HepG2 (cell line): Measurements from ENCODE around the gene STAT4. TPM values are rescaled to one million over a fixed set of nuclear protein-coding genes. Genes with fewer than 3 reads are reported as not detected.

ENCODE experiments used
- ATAC-seq: fragments of 200-7000 bp; cut with Tn5 transposase; 3 replicates; pipeline ENCODE4 v1.9.1; 2020; ENCODE audit warnings: mild to moderate bottlenecking, moderate library complexity
- BruUV-seq: library from RNA; stranded (reverse); fragments of 400-500 nt; replicated peaks from 2 replicates; lab custom pipeline; 2021; lab: Mats Ljungman, UMichigan
- CTCF ChIA-PET: fragments of 300-600 bp; formaldehyde crosslinking; extraction: SDS; loops from one replicate; lab custom pipeline; 2021; ENCODE audit warnings: low total read pairs, inconsistent platforms, low intra/inter-chr PET ratio; lab: Yijun Ruan, JAX
- POLR2A ChIA-PET: fragments of 350-600 bp; sonication (Branson Sonifier 250); formaldehyde crosslinking; loops from one replicate; lab custom pipeline; 2020; ENCODE audit warnings: antibody characterized with exemption, inconsistent platforms; lab: Yijun Ruan, JAX
- DNase-seq: peaks from one replicate; pipeline ENCODE4 v3.0.0-alpha.2; 2015; ENCODE audit warnings: low spot score
- FAIRE-seq: peaks from 3 replicates; lab custom pipeline; 2011; peaks lifted over from hg19 to GRCh38; lab: Jason Lieb, UNC
- H2AFZ ChIP-seq: one replicate; pipeline ENCODE4 v1.6.1; 2011; ENCODE audit warnings: low read length, inconsistent platforms
- H3K27ac ChIP-seq: fragments of 300-600 bp; 3 replicates; pipeline ENCODE4 v1.8.0; 2011; ENCODE audit warnings: mixed run types, mild to moderate bottlenecking, mixed read lengths, low read length, inconsistent platforms; ENCODE audit not compliant: insufficient read depth; ENCODE audit errors: extremely low read length
- H3K27me3 ChIP-seq, 2 experiments: fragments of 200-600 bp in 1 of 2; 2 replicates in 1 of 2; 3 replicates in 1 of 2; pipeline versions ENCODE4 v1.6.0 to v1.8.0; 2011; ENCODE audit warnings: low read length in 2 of 2, mild to moderate bottlenecking in 2 of 2, moderate library complexity in 2 of 2, inconsistent platforms in 1 of 2; ENCODE audit not compliant: insufficient read depth in 2 of 2, control insufficient read depth in 1 of 2
- H3K36me3 ChIP-seq, 2 experiments: fragments of 200-600 bp in 1 of 2; replicated peaks in 1 of 2; 2 replicates in 1 of 2; 3 replicates in 1 of 2; pipeline versions ENCODE4 v1.5.1 to v1.8.0; 2011; ENCODE audit warnings: low read length in 2 of 2, inconsistent platforms in 1 of 2; ENCODE audit not compliant: insufficient read depth in 2 of 2, control insufficient read depth in 1 of 2
- H3K4me1 ChIP-seq: 2 replicates; pipeline ENCODE4 v1.5.1; 2012; ENCODE audit warnings: low read length, inconsistent platforms; ENCODE audit not compliant: insufficient read depth
- H3K4me2 ChIP-seq: 2 replicates; pipeline ENCODE4 v1.6.0; 2011; ENCODE audit warnings: low read depth, low read length, inconsistent platforms
- H3K4me3 ChIP-seq, 3 experiments: fragments of 200-600 bp in 1 of 3; sonication (generic), shearing (Covaris generic) in 1 of 3; replicated peaks in 1 of 3; 2 replicates each; pipeline ENCODE4 v1.5.1; 2011 to 2016; ENCODE audit warnings: low read length in 3 of 3, inconsistent platforms in 2 of 3, low read depth in 2 of 3, mild to moderate bottlenecking in 2 of 3, control low read depth in 1 of 3, mixed read lengths in 1 of 3; ENCODE audit not compliant: insufficient read depth in 1 of 3
- H3K79me2 ChIP-seq: one replicate; pipeline ENCODE4 v1.6.1; 2011; ENCODE audit warnings: low read length, inconsistent platforms; ENCODE audit not compliant: insufficient read depth
- H3K9ac ChIP-seq: 2 replicates; pipeline ENCODE4 v1.6.0; 2011; ENCODE audit warnings: mild to moderate bottlenecking, low read depth, low read length, inconsistent platforms; ENCODE audit not compliant: insufficient read depth
- H3K9me3 ChIP-seq: 2 replicates; pipeline ENCODE4 v1.5.1; 2012; ENCODE audit warnings: mild to moderate bottlenecking, low read length
- H4K20me1 ChIP-seq: 2 replicates; pipeline ENCODE4 v1.6.0; 2011; ENCODE audit warnings: inconsistent platforms, mild to moderate bottlenecking, low read length, moderate library complexity; ENCODE audit not compliant: insufficient read depth
- EEA1 ChIP-seq: sonication (generic); formaldehyde crosslinking; IDR thresholded peaks from 2 replicates; pipeline ENCODE4 v1.5.1; 2020; ENCODE audit warnings: mild to moderate bottlenecking, missing genetic modification reagents, borderline replicate concordance
- KAT2B ChIP-seq: fragments of 150-350 bp; IDR thresholded peaks from 2 replicates; pipeline ENCODE4 v1.6.1; 2014; ENCODE audit warnings: low read depth, low read length, borderline replicate concordance
- PHF21A ChIP-seq: sonication (generic); formaldehyde crosslinking; IDR thresholded peaks from 2 replicates; pipeline ENCODE4 v1.5.0; 2020; ENCODE audit warnings: mild to moderate bottlenecking, missing genetic modification reagents
- SIN3B ChIP-seq: fragments of 150-350 bp; IDR thresholded peaks from 2 replicates; pipeline ENCODE4 v1.6.1; 2014; ENCODE audit warnings: low read length
- ZC3H13 ChIP-seq: sonication (generic); formaldehyde crosslinking; IDR thresholded peaks from 2 replicates; pipeline ENCODE4 v1.8.1; 2023; ENCODE audit warnings: mild to moderate bottlenecking, missing genetic modification reagents, moderate library complexity
- ZNF563 ChIP-seq: sonication (generic); formaldehyde crosslinking; IDR thresholded peaks from 2 replicates; pipeline ENCODE4 v1.8.0; 2022; ENCODE audit warnings: mild to moderate bottlenecking, moderate library complexity, missing genetic modification reagents
- ZSCAN29 ChIP-seq: sonication (generic); formaldehyde crosslinking; conservative IDR thresholded peaks from 2 replicates; pipeline ENCODE4 v1.4.0; 2020; ENCODE audit warnings: mild to moderate bottlenecking, missing genetic modification reagents
- WGBS: methylation state at CpG from one replicate; pipeline ENCODE4 v1.1.6; 2017; ENCODE audit warnings: low lambda C conversion rate; 5-methylcytosine and 5-hydroxymethylcytosine counted together
- in situ Hi-C: cut with HindIII; loops from 2 replicates; pipeline ENCODE4 v1.10.0; 2017; ENCODE audit warnings: low pct_unique_long_range_greater_than_20kb; ENCODE audit not compliant: extremely low pct_ligation_motif_present
- intact Hi-C: fragments of 100-400 bp; cut with micrococcal nuclease; formaldehyde crosslinking; loops from one replicate; pipeline ENCODE4 v1.10.0; 2022; ENCODE audit not compliant: unreplicated experiment
- polyA plus RNA-seq, 8 experiments: library from polyadenylated mRNA; depleted of rRNA in 3 of 8; stranded (reverse) in 7 of 8; unstranded in 1 of 8; fragments of >200 nt; fragmentation: Illumina TruSeq in 4 of 8; extraction: Trizol in 4 of 8; gene quantifications; 2 replicates each; pipeline versions ENCODE4 v1.2.1 to v1.2.3, GENCODE V29; 2011 to 2016; ENCODE audit warnings: low read depth in 4 of 8, missing spikeins in 1 of 8, mixed read lengths in 1 of 8; ENCODE audit not compliant: insufficient read depth in 1 of 8
- total RNA-seq, 5 experiments: library from RNA; depleted of rRNA; stranded (reverse); fragments of >200 nt; fragmentation: Illumina TruSeq; extraction: Trizol; gene quantifications; 2 replicates each; pipeline ENCODE4 v1.2.3, GENCODE V29; 2016; ENCODE audit warnings: low read depth in 1 of 5
- TF ChIP-seq, protein P1 (sequence below): sonication (generic); formaldehyde crosslinking; IDR thresholded peaks from 2 replicates; pipeline ENCODE4 v1.4.0; 2020; ENCODE audit warnings: missing genetic modification reagents, borderline replicate concordance
- TF ChIP-seq, protein P2 (sequence below): sonication (generic); formaldehyde crosslinking; IDR thresholded peaks from 2 replicates; pipeline ENCODE4 v1.4.0; 2020; ENCODE audit warnings: missing genetic modification reagents; ENCODE audit errors: not compliant biosample characterization
- TF ChIP-seq, protein P3 (sequence below): sonication (generic); formaldehyde crosslinking; IDR thresholded peaks from 2 replicates; pipeline ENCODE4 v1.4.0; 2020; ENCODE audit warnings: missing genetic modification reagents, borderline replicate concordance

The STAT4 gene
- total and polyA plus RNA-seq, 2 of the 13 experiments (the other 11 are each of a cell fraction or from before 2014, with no cell fraction given): 0.37 TPM; not detected in 1

DNA sequence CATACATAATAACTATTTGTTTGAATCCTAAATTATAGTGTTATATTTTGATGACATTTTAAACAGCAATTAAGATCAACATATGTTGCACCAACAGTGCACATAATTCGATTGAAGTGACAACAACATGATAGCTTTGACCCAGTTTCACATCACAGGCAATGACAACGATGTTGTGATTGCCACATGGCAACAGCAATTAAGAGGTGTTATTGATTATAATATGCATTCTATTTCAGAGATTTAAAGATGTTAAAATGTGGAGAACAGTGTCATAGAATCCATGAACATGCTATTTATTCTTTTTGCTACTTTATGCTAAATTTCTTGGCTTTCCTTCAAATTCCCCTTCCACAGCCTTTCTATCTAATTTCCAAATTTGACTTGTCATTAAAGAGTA lies 68.5 kb downstream of the STAT4 start:
- Histone ChIP-seq H3K9me3 (no peaks in the 10 kb centered on the region), H3K27me3 (no peaks in the 10 kb centered on the region), H3K4me2 (no peak overlapping the region), H3K36me3 (no peaks in the 10 kb centered on the region), H3K4me1 (no peaks in the 10 kb centered on the region), H3K27ac (no peak overlapping the region), H3K79me2 (no peaks in the 10 kb centered on the region), H4K20me1 (no peaks in the 10 kb centered on the region), H3K4me3 (no peak overlapping the region), H3K9ac (no peak overlapping the region), H2AFZ (no peak overlapping the region)
- in situ Hi-C loops: no loop called here
- FAIRE-seq (no peak), ATAC-seq (no peak), DNase-seq (no peak)
- ChIA-PET CTCF (no interaction called here), POLR2A (no interaction called here)
- intact Hi-C loops: no loop called here
- BruUV-seq: no TSS peak
- TF ChIP-seq PHF21A (CRISPR knock-in tag) (no peak), EEA1 (no peak), KAT2B (no peak), ZSCAN29 (CRISPR knock-in tag) (no peak), ZC3H13 (no peak), SIN3B (no peak)
- WGBS: 0% methylated on average over 2 of the region's 2 CpGs

DNA sequence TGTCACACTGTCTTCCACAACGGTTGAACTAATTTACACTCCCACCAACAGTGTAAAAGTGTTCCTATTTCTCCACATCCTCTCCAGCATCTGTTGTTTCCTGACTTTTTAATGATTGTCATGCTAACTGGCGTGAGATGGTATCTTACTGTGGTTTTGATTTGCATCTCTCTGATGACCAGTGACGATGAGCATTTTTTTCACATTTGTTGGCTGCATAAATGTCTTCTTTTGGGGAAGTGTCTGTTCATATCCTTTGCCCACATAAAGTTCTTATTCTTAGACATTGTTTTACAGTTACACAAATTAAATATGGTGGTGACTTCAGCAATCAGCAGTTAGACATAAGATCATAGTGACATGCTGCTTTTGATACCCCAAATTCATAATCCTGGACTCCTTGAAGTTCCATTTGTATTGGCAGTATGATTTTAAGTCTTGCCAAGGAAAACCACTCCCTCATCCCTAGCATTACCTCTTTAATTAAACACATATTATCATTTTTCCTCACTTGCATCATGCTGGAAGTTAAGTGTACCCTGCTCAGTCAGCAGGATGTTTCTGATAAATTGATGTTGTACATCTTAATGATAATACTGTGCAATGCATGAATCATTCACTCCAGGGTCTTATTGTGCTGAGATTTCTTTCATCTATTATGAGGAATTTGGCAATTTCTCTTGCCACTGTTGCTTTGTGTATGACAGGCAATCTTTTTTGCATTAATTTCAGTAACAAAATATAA lies 69.2 kb downstream of the STAT4 start:
- DNase-seq (no peak), ATAC-seq (no peak), FAIRE-seq (no peak)
- Histone ChIP-seq H3K79me2 (no peaks in the 10 kb centered on the region), H3K27me3 (no peaks in the 10 kb centered on the region; a peak in 1 of 5 replicates), H3K4me3 (no peak overlapping the region), H3K4me1 (no peaks in the 10 kb centered on the region), H4K20me1 (no peaks in the 10 kb centered on the region), H3K9me3 (no peaks in the 10 kb centered on the region), H3K27ac (no peak overlapping the region), H2AFZ (no peak overlapping the region), H3K9ac (no peak overlapping the region), H3K36me3 (no peaks in the 10 kb centered on the region), H3K4me2 (no peak overlapping the region)
- in situ Hi-C loops: no loop called here
- BruUV-seq: no TSS peak
- POLR2A ChIA-PET: no interaction called here
- intact Hi-C loops: no loop called here
- TF ChIP-seq, protein P1, sequence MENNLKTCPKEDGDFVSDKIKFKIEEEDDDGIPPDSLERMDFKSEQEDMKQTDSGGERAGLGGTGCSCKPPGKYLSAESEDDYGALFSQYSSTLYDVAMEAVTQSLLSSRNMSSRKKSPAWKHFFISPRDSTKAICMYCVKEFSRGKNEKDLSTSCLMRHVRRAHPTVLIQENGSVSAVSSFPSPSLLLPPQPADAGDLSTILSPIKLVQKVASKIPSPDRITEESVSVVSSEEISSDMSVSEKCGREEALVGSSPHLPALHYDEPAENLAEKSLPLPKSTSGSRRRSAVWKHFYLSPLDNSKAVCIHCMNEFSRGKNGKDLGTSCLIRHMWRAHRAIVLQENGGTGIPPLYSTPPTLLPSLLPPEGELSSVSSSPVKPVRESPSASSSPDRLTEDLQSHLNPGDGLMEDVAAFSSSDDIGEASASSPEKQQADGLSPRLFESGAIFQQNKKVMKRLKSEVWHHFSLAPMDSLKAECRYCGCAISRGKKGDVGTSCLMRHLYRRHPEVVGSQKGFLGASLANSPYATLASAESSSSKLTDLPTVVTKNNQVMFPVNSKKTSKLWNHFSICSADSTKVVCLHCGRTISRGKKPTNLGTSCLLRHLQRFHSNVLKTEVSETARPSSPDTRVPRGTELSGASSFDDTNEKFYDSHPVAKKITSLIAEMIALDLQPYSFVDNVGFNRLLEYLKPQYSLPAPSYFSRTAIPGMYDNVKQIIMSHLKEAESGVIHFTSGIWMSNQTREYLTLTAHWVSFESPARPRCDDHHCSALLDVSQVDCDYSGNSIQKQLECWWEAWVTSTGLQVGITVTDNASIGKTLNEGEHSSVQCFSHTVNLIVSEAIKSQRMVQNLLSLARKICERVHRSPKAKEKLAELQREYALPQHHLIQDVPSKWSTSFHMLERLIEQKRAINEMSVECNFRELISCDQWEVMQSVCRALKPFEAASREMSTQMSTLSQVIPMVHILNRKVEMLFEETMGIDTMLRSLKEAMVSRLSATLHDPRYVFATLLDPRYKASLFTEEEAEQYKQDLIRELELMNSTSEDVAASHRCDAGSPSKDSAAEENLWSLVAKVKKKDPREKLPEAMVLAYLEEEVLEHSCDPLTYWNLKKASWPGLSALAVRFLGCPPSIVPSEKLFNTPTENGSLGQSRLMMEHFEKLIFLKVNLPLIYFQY (CRISPR knock-in tag): no peak
- TF ChIP-seq, protein P2, sequence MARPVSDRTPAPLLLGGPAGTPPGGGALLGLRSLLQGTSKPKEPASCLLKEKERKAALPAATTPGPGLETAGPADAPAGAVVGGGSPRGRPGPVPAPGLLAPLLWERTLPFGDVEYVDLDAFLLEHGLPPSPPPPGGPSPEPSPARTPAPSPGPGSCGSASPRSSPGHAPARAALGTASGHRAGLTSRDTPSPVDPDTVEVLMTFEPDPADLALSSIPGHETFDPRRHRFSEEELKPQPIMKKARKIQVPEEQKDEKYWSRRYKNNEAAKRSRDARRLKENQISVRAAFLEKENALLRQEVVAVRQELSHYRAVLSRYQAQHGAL: no peak
- no peak for TF ChIP-seq ZNF563 (CRISPR knock-in tag)
- TF ChIP-seq, protein P3, sequence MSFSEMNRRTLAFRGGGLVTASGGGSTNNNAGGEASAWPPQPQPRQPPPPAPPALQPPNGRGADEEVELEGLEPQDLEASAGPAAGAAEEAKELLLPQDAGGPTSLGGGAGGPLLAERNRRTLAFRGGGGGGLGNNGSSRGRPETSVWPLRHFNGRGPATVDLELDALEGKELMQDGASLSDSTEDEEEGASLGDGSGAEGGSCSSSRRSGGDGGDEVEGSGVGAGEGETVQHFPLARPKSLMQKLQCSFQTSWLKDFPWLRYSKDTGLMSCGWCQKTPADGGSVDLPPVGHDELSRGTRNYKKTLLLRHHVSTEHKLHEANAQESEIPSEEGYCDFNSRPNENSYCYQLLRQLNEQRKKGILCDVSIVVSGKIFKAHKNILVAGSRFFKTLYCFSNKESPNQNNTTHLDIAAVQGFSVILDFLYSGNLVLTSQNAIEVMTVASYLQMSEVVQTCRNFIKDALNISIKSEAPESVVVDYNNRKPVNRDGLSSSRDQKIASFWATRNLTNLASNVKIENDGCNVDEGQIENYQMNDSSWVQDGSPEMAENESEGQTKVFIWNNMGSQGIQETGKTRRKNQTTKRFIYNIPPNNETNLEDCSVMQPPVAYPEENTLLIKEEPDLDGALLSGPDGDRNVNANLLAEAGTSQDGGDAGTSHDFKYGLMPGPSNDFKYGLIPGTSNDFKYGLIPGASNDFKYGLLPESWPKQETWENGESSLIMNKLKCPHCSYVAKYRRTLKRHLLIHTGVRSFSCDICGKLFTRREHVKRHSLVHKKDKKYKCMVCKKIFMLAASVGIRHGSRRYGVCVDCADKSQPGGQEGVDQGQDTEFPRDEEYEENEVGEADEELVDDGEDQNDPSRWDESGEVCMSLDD (CRISPR knock-in tag): no peak
- 20% methylated on average over 3 of the region's 3 CpGs for WGBS
- CTCF ChIA-PET: no interaction called here
